ENCODE measurements around the gene UBL5.
A peak's percentile ranks its signal among the peaks of the same experiment; 100 is the strongest.
"Not testable (repeated sequence)": the region's sequence is repeated elsewhere in the genome, so short reads cannot be mapped to it uniquely, and the experiment has no call there.

The UBL5 gene

DNA sequence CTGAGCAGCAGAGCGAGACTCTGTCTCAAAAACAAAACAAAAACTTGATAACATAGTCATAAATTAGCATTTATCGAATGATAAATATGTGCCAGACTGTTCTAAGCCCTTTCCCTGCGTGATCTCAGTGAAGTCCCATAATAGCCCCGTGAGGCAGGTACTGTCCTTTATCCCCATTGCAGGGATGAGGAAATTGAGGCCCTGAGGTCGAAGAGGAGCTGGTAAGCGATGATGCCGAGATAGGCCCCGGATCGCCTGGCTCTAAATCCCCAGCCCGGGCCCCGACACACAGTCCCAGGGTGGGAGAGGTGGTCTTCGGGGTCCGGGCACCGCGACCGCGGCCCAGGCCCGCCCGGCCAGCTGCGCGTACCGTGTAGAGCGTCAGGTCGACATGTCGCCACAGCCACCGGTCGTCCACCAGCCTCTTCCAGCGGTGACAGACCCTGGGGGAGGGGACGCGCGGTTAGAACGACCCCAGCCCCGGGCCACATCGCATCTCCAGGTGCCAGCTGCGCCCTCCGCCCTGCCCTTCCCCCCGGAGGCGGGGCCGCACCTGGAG is 9.5 kb upstream of the UBL5 start:
- TF ChIP-seq, protein P1, sequence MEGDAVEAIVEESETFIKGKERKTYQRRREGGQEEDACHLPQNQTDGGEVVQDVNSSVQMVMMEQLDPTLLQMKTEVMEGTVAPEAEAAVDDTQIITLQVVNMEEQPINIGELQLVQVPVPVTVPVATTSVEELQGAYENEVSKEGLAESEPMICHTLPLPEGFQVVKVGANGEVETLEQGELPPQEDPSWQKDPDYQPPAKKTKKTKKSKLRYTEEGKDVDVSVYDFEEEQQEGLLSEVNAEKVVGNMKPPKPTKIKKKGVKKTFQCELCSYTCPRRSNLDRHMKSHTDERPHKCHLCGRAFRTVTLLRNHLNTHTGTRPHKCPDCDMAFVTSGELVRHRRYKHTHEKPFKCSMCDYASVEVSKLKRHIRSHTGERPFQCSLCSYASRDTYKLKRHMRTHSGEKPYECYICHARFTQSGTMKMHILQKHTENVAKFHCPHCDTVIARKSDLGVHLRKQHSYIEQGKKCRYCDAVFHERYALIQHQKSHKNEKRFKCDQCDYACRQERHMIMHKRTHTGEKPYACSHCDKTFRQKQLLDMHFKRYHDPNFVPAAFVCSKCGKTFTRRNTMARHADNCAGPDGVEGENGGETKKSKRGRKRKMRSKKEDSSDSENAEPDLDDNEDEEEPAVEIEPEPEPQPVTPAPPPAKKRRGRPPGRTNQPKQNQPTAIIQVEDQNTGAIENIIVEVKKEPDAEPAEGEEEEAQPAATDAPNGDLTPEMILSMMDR (conservative IDR thresholded peaks at IDR 0.05; ENCODE audit: low read depth, low read length), result no peak
- H3K4me3 ChIP-seq (ENCODE audit: low read depth, low read length), result peak overlapping the region; percentile 99
- DNase-seq (ENCODE audit: low read depth), result no peak

DNA sequence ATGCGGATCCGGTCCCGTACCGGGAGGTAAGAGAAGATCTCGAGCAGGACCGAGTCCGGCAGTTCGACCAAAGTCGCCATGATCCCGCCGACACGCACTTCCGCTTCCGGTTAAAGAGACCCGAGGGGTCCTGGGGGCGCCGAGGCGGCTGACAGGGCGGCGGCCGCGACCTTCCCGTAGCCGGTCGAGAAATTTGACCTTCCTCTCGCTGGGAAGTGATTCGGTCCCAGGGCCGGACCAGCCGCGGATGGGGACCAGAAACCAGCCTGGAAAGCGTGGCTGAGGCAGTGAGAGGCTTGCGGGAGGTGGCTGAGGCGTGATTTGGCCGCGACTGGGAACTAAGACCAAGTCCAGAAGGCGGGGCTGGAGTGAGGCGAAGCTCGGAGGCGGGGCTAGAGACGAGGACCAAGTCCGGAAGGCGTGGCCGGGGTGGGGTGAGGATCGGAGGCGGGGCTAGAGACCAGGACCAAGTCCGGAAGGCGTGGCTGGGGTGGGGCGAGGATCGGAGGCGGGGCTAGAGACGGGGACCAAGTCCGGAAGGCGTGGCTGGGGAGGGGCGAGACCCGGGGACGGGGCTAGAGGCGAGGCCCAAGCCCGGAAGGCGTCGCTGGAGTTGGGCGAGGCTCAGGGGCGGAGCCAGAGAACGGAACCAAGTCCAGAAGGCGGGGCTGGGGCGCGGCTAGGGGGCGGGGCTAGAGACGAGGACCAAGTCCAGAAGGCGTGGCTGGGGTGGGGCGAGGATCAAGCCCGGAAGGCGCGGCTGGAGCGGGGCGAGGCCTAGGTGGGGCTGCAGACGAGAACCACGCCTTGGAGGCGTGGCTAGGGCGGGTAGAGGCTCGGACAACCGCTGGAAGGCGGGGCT is 8.8 kb upstream of the UBL5 start, which contains the start of gene FBXL12:
Gene FBXL12 (minus strand): TSS at position 346 of the 862 bp plus-strand sequence. CDS start 266 bp downstream, at position 80.
- TF ChIP-seq, protein P1 (conservative IDR thresholded peaks at IDR 0.05; ENCODE audit: low read depth, low read length), result no peak
- peak within 1 kb of the TSS; percentile 99 for H3K4me3 ChIP-seq (ENCODE audit: low read depth, low read length)
- DNase-seq (ENCODE audit: low read depth), result peak; percentile 100

DNA sequence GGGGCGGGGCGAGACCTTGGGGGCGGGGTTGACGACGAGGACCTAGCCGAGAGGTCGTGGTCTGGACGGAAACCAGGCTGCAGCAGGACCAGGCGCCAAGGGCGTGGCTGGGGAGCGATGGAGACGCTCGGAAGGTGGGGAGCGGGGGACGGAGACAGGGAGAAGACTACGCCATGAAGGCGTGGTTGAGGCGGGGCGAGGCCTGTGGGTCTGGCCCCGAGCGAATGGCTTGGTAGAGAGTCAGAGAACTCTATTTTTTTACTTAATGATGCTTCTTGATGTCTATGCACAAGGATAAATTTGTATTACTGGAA is 8.2 kb upstream of the UBL5 start:
- peak overlapping the region; percentile 54 for H3K4me3 ChIP-seq (ENCODE audit: low read depth, low read length)
- TF ChIP-seq, protein P1 (conservative IDR thresholded peaks at IDR 0.05; ENCODE audit: low read depth, low read length), result no peak
- DNase-seq (ENCODE audit: low read depth), result no peak

DNA sequence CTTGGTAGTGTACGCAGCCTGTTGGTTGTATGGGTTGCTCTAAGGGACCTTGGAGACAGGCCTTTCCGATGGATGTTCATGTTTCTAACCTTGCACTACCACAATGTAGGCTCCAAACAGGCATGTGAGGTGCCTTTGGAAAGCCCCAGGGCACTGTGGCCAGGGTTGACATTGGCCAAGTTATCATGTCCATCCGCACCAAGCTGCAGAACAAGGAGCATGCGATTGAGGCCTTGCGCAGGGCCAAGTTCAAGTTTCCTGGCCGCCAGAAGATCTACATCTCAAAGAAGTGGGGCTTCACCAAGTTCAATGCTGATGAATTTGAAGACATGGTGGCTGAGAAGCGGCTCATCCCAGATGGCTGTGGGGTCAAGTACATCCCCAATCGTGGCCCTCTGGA is 7.7 kb upstream of the UBL5 start:
- not testable (repeated sequence) for H3K4me3 ChIP-seq (ENCODE audit: low read depth, low read length); DNase-seq (ENCODE audit: low read depth)

DNA sequence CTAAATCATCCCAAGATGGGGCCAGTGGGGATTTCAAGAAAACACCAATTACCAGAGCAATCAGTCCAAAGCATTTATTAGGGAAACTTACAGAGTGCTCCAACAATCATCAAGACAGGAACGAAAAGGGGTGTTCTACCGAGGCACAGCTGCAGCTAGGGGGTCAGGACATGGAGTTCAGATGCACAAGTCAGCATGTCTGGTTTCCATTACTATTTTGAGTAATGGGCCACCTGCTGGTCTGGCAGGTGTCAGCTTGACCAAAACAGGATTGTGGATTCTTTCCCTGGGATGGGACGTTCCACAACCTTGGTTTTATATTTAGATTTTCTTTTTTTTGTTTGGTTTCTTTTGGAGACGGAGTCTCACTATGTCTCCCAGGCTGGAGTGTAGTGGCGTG is 3.9 kb upstream of the UBL5 start:
- no peak for DNase-seq (ENCODE audit: low read depth)
- TF ChIP-seq, protein P1 (conservative IDR thresholded peaks at IDR 0.05; ENCODE audit: low read depth, low read length), result no peak

DNA sequence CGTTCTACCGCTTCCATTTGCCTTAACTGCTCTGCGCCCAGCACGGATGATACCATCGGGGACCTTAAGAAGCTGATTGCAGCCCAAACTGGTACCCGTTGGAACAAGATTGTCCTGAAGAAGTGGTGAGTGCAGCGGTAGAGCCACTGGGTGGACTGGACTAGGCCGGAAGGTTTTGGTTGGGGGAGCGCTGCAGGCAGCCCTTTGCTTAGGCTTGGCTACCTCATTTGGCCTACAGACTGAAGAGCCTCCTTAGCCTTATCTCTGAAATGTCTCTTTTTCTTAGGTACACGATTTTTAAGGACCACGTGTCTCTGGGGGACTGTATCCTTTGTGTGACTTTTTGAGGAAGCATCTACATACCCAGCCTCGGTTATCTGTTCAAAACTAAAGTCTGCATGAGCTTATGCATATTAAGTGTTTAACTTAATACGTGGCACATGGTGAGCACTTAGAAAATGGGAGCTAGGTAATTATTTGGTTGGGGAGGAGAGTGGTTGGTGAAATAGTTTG is 889 bp downstream of the UBL5 start:
- no peak for DNase-seq (ENCODE audit: low read depth)
- H3K4me3 ChIP-seq (ENCODE audit: low read depth, low read length), result peak overlapping the region; percentile 97
- TF ChIP-seq, protein P1 (conservative IDR thresholded peaks at IDR 0.05; ENCODE audit: low read depth, low read length), result no peak

More for the DNA sequence above, 3.9 kb upstream of the UBL5 start:
- no peak overlapping the region for H3K4me3 ChIP-seq (ENCODE audit: low read depth, low read length)

DNA sequence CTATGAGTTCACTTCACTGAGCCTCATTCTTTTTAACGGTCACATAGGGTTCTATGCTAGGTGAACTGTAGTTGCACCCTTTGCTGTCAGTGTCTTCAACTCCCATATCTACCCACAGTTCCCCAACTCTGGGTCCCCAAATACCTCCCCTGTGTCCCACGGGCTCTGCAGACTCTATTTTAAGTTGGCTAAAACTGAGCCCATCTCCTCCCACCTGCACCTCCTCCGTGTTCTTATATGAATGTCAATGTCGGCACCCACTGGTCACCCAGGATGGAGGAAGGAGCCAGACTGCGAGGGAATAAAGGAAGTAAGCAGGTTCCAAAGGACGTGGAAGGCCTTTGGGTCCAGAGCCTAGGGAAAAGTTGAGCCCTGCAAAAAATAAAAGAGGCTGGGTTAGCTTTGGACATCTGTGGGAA is 6.6 kb downstream of the UBL5 start:
- peak overlapping the region; percentile 84 for H3K4me3 ChIP-seq (ENCODE audit: low read depth, low read length)
- DNase-seq (ENCODE audit: low read depth), result no peak
- TF ChIP-seq, protein P1 (conservative IDR thresholded peaks at IDR 0.05; ENCODE audit: low read depth, low read length), result no peak

Measured in choroid plexus epithelial cell (primary cell).